Naive thymus-derived CD4-positive, alpha-beta T cell (primary cell): ENCODE results near the gene TFDP1. TPM values are rescaled to one million over a fixed set of nuclear protein-coding genes. Genes with fewer than 3 reads are reported as not detected.

Experiments used
- ATAC-seq: fragments of 150-1000 bp; cut with Tn5 transposase; 2 replicates; pipeline ENCODE4 v1.10.0; 2021; ENCODE audit warnings: mild to moderate bottlenecking, moderate library complexity
- CTCF ChIA-PET: fragments of 350-600 bp; sonication (Branson Sonifier 250); formaldehyde crosslinking; loops from one replicate; lab custom pipeline; 2021; ENCODE audit warnings: antibody characterized with exemption; lab: Charles Lee
- POLR2A ChIA-PET: fragments of 350-600 bp; sonication (Branson Sonifier 250); formaldehyde crosslinking; loops from one replicate; lab custom pipeline; 2021; ENCODE audit warnings: antibody characterized with exemption, inconsistent platforms; lab: Charles Lee
- DNase-seq, 9 donors: peaks; one replicate each; pipeline versions ENCODE4 v3.0.0 to v3.0.0-alpha.2; 2020 to 2022; ENCODE audit warnings: mixed read lengths in 1 of 9
- H3K27ac ChIP-seq: one replicate; pipeline ENCODE4 v1.7.0; 2013; ENCODE audit warnings: mild to moderate bottlenecking, low read depth, low read length, moderate library complexity
- H3K27me3 ChIP-seq, 2 donors: one replicate each; pipeline ENCODE4 v1.7.0; 2013; ENCODE audit warnings: low read length in 2 of 2, mild to moderate bottlenecking in 2 of 2, moderate library complexity in 2 of 2; ENCODE audit not compliant: control insufficient read depth in 2 of 2, insufficient read depth in 2 of 2
- H3K36me3 ChIP-seq, 3 experiments: 1 replicate in 2 of 3; 2 replicates in 1 of 3; pipeline ENCODE4 v1.7.0; 2013; ENCODE audit warnings: low read length in 3 of 3, mild to moderate bottlenecking in 3 of 3, moderate library complexity in 1 of 3; ENCODE audit not compliant: insufficient read depth in 3 of 3, control insufficient read depth in 2 of 3
- H3K4me1 ChIP-seq, 2 donors: one replicate each; pipeline ENCODE4 v1.7.0; 2013; ENCODE audit warnings: low read length in 2 of 2, mild to moderate bottlenecking in 2 of 2, moderate library complexity in 1 of 2; ENCODE audit not compliant: control insufficient read depth in 2 of 2, insufficient read depth in 2 of 2
- H3K4me3 ChIP-seq: 2 replicates; pipeline ENCODE4 v1.7.0; 2013; ENCODE audit warnings: mild to moderate bottlenecking, low read length
- H3K9me3 ChIP-seq, 3 experiments: 1 replicate in 2 of 3; 2 replicates in 1 of 3; pipeline ENCODE4 v1.7.0; 2013; ENCODE audit warnings: low read length in 3 of 3; ENCODE audit not compliant: control insufficient read depth in 2 of 3
- H3K27ac Mint-ChIP-seq, 9 donors: one replicate each; pipeline ENCODE4 v1.8.0; 2020 to 2022; ENCODE audit warnings: mixed read lengths in 9 of 9, mild to moderate bottlenecking in 8 of 9, moderate library complexity in 5 of 9, inconsistent platforms in 2 of 9
- H3K27me3 Mint-ChIP-seq, 5 donors: one replicate each; pipeline ENCODE4 v1.8.0; 2021 to 2022; ENCODE audit warnings: mixed read lengths in 5 of 5, mild to moderate bottlenecking in 1 of 5
- H3K36me3 Mint-ChIP-seq, 5 donors: one replicate each; pipeline ENCODE4 v1.8.0; 2020 to 2022; ENCODE audit warnings: mixed read lengths in 5 of 5, mild to moderate bottlenecking in 3 of 5, inconsistent platforms in 1 of 5
- H3K4me1 Mint-ChIP-seq, 7 donors: one replicate each; pipeline ENCODE4 v1.8.0; 2020 to 2022; ENCODE audit warnings: mixed read lengths in 7 of 7, mild to moderate bottlenecking in 3 of 7, inconsistent platforms in 1 of 7
- H3K4me3 Mint-ChIP-seq, 10 donors: one replicate each; pipeline ENCODE4 v1.8.0; 2020 to 2022; ENCODE audit warnings: mild to moderate bottlenecking in 10 of 10, mixed read lengths in 10 of 10, moderate library complexity in 6 of 10, inconsistent platforms in 2 of 10
- H3K9me3 Mint-ChIP-seq, 11 donors: one replicate each; pipeline ENCODE4 v1.8.0; 2020 to 2022; ENCODE audit warnings: mixed read lengths in 11 of 11, mild to moderate bottlenecking in 4 of 11, inconsistent platforms in 1 of 11, moderate library complexity in 1 of 11
- intact Hi-C, 2 donors: fragments of 100-400 bp; cut with micrococcal nuclease; formaldehyde crosslinking; loops; one replicate each; pipeline ENCODE4 v1.15.1; 2023
- polyA plus RNA-seq, 2 donors: library from polyadenylated mRNA; unstranded; fragments of 300-500 nt; fragmentation: Illumina TruSeq; gene quantifications; one replicate each; pipeline ENCODE4 v1.2.3, GENCODE V29; 2021
- total RNA-seq, 6 experiments: library from RNA in 5 of 6; stranded (reverse) in 5 of 6; gene quantifications; 1 replicate in 5 of 6; 2 replicates in 1 of 6; pipeline ENCODE4 v1.2.3 and lab custom pipeline; 2021 to 2026

The TFDP1 gene
- total and polyA plus RNA-seq, 7 experiments from 2014 or later: 21.4 to 127 (median 43.1) TPM

DNA sequence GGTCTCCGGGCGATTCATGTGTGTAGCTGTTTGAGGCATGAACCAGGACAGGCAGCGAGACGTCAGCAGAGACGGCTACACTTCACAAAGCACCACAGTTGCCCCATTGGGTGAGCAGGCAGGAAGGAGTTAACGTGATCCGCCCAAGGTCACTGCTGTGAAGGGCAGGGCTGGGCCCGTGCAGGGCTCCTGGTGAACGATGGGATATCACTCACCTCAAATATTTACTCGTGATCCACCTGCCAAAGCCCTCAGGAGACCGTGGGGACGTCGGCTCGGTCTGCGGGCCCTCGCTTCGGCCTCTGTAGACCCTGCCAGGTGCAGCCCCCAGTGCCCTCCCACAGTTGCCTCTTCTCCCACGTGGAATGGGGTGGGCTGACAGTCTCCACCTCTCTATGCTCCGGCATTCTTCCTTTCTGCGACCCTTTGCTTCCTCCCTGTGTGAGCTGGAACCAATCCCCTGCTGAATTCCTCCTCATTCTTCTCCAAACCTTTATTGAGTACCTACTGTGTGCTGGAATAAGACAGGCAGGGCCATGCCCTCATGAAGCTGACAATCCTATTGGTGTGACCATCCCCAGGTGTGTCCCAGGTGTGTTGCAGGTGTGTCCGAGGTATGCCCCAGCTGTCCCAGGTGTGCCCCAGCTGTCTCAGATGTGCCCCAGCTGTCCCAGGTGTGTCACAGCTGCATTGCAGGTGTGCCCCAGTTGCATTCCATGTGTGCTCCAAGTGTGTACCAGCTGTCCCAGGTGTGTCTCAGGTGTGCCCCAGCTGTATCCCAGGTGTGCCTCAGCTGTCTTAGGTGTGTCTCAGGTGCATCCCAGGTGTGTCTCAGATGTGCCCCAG, 80.4 kb downstream of the TFDP1 start:
- ATAC-seq: no peak
- DNase-seq: no peak
- Mint-ChIP-seq H3K4me1 (peaks cover 0 to 5% (median 5%) of the 10 kb centered on the region in 7 donors), H3K36me3 (peaks cover 0 to 8% (median 0%) of the 10 kb centered on the region in 5 donors), H3K4me3 (no peak overlapping the region), H3K27me3 (peaks cover 0 to 6% (median 0%) of the 10 kb centered on the region in 5 donors), H3K27ac (peak overlapping the region in 1 of 9 donors; percentile 12), H3K9me3 (peaks cover 0 to 20% (median 6%) of the 10 kb centered on the region in 11 donors)
- no peaks in the 10 kb centered on the region for H3K4me1 ChIP-seq
- POLR2A ChIA-PET: interaction anchor here (0.6 to 1.5 kb wide), 2 partner anchors 30 to 91 kb away, joined by 5 to 6 read pairs; no protein-coding TSS in a partner anchor
- no peak overlapping the region for H3K27ac ChIP-seq
- H3K36me3 ChIP-seq: no peaks in the 10 kb centered on the region
- no peak overlapping the region for H3K4me3 ChIP-seq
- intact Hi-C loops: no loop called here
- H3K9me3 ChIP-seq: no peaks in the 10 kb centered on the region
- CTCF ChIA-PET: interaction anchor here (0.6 kb wide), 1 partner anchor 449 kb away, joined by 3 read pairs; no protein-coding TSS in a partner anchor
- no peaks in the 10 kb centered on the region for H3K27me3 ChIP-seq

DNA sequence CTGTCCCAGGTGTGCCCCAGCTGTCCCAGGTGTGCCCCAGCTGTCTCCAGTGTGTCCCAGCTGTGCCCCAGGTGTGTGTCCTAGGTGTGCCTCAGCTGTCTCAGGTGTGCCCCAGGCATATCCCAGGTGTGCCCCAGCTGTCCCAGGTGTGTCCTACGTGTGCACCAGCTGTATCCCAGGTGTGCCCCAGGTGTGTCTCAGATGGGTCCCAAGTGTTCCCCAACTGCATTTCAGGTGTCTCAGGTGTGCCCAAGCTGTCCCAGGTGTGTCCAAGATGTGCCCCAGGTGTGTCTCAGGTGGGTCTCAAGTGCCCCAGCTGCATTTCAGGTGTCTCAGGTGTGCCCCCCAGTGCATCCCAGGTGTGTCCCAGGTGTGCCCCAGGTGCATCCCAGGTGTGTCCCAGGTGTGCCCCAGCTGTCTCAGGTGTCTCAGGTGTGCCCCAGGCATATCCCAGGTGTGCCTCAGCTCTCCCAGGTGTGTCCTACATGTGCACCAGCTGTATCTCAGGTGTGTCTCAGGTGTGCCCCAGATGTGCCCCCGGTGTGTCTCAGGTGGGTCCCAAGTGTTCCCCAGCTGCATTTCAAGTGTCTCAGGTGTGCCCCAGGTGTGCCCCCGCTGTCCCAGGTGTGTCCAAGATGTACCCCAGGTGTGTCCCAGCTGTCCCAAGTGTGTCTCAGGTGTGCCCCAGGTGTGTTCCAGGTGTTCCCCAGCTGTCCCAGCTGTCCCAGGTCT, 81.2 kb downstream of the TFDP1 start:
- H3K36me3 Mint-ChIP-seq: peaks cover 0 to 7% (median 0%) of the 10 kb centered on the region in 5 donors
- H3K36me3 ChIP-seq: no peaks in the 10 kb centered on the region
- no peak overlapping the region for H3K4me3 ChIP-seq
- POLR2A ChIA-PET: interaction anchor here (0.6 to 1.5 kb wide), 2 partner anchors 31 to 90 kb away, joined by 5 to 6 read pairs; no protein-coding TSS in a partner anchor
- ATAC-seq: no peak
- CTCF ChIA-PET: interaction anchor here (0.6 to 0.7 kb wide), 2 partner anchors 59 to 450 kb away, joined by 3 read pairs; no protein-coding TSS in a partner anchor
- peaks cover 0 to 5% (median 5%) of the 10 kb centered on the region in 7 donors for H3K4me1 Mint-ChIP-seq
- H3K27me3 Mint-ChIP-seq: peaks cover 0 to 6% (median 0%) of the 10 kb centered on the region in 5 donors
- no peaks in the 10 kb centered on the region for H3K4me1 ChIP-seq
- intact Hi-C loops: no loop called here
- no peaks in the 10 kb centered on the region for H3K9me3 ChIP-seq
- no peak overlapping the region for H3K27ac ChIP-seq
- H3K27me3 ChIP-seq: no peaks in the 10 kb centered on the region
- H3K4me3 Mint-ChIP-seq: peak overlapping the region in 1 of 10 donors; percentile 20
- no peak for DNase-seq
- H3K9me3 Mint-ChIP-seq: peaks cover 0 to 17% (median 5%) of the 10 kb centered on the region in 11 donors
- no peak overlapping the region for H3K27ac Mint-ChIP-seq

DNA sequence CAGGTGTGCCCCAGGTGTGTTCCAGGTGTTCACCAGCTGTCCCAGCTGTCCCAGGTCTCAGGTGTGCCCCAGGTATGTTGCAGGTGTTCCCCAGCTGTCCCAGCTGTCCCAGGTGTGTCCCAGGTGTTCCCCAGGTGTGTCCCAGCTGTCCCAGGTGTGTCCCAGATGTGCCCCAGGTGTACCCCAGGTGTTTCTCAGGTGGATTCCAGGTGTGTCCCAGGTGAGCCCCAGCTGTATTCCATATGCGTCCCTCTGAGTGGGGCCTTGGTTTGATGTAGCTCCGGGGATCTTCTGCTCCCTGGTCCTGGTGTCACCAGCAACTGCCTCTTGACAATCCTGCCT, 81.7 kb downstream of the TFDP1 start:
- H3K36me3 Mint-ChIP-seq: peaks cover 0 to 1% (median 0%) of the 10 kb centered on the region in 5 donors
- DNase-seq (no peak), ATAC-seq (no peak)
- no peaks in the 10 kb centered on the region for H3K36me3 ChIP-seq
- ChIA-PET POLR2A (no interaction called here), CTCF (no interaction called here)
- H3K27me3 ChIP-seq: no peaks in the 10 kb centered on the region
- intact Hi-C loops: no loop called here
- peaks cover 0 to 5% (median 5%) of the 10 kb centered on the region in 7 donors for H3K4me1 Mint-ChIP-seq
- no peak overlapping the region for H3K4me3 ChIP-seq
- H3K27ac Mint-ChIP-seq: no peak overlapping the region
- H3K9me3 ChIP-seq: no peaks in the 10 kb centered on the region
- no peaks in the 10 kb centered on the region for H3K4me1 ChIP-seq
- H3K27me3 Mint-ChIP-seq: peaks cover 0 to 2% (median 0%) of the 10 kb centered on the region in 5 donors
- peak overlapping the region in 1 of 10 donors; percentile 20 for H3K4me3 Mint-ChIP-seq
- no peak overlapping the region for H3K27ac ChIP-seq
- peaks cover 0 to 12% (median 1%) of the 10 kb centered on the region in 11 donors for H3K9me3 Mint-ChIP-seq

DNA sequence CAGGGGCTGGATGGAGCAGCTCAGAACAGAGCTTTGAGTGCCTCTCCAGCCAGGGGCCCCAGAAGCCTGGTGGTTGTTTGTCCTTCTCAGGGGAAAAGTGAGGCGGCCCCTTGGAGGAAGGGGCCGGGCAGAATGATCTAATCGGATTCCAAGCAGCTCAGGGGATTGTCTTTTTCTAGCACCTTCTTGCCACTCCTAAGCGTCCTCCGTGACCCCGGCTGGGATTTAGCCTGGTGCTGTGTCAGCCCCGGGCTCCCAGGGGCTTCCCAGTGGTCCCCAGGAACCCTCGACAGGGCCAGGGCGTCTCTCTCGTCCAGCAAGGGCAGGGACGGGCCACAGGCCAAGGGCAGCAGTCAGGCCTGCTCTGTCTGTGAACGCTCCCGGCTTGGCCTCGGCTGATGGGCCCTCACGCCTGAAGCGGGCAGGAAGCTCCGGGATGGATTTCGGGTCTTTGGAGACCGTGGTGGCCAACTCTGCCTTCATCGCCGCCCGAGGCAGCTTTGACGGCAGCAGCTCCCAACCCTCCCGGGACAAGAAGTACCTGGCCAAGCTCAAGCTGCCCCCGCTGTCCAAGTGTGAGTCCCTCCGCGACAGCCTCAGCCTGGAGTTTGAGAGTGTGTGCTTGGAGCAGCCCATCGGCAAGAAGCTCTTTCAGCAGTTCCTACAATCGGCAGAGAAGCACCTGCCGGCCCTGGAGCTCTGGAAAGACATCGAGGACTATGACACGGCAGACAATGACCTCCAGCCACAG, 82.6 kb downstream of the TFDP1 start, which contains the start of gene GRK1:
TSS of gene GRK1 (plus strand) at position 269 of the 751 bp plus-strand sequence. CDS start at position 437, 168 bp downstream.
- POLR2A ChIA-PET: no interaction called here

DNA sequence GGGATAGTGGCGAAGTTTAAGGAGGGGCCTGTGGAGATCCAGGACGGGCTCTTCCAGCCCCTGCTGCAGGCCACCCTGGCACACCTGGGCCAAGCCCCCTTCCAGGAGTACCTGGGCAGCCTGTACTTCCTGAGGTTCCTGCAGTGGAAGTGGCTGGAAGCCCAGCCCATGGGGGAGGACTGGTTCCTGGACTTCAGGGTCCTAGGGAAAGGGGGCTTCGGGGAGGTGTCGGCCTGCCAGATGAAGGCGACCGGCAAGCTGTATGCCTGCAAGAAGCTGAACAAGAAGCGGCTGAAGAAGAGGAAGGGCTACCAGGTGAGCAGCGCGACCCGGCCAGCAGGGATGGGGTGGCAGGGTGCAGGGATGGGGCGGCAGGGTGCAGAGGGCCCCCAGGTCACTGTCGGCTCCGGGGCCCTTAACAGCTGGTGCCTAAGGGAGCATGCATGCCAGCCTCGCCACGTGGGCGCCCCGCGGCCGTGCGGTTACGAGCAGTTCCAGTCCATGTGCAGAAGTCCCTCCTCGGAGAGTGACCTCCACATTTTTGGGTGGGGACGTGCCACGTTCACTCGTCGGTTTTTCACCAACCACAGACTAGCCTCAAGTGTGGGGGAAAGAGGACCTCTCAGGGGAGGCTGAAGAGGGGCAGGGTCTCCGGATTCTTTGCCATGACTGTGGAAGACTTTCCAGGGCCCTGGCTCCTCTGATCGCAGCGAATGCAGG, 83.4 kb downstream of the TFDP1 start:
- no peaks in the 10 kb centered on the region for H3K36me3 ChIP-seq
- Mint-ChIP-seq H3K27me3 (peaks cover 0 to 3% (median 0%) of the 10 kb centered on the region in 5 donors), H3K4me3 (no peak overlapping the region), H3K27ac (no peak overlapping the region), H3K4me1 (peaks cover 0 to 13% (median 5%) of the 10 kb centered on the region in 7 donors), H3K36me3 (no peaks in the 10 kb centered on the region), H3K9me3 (peaks cover 0 to 4% (median 0%) of the 10 kb centered on the region in 11 donors)
- no peaks in the 10 kb centered on the region for H3K9me3 ChIP-seq
- H3K4me1 ChIP-seq: no peaks in the 10 kb centered on the region
- intact Hi-C loops: no loop called here
- H3K27ac ChIP-seq: no peak overlapping the region
- ATAC-seq (no peak), DNase-seq (no peak)
- H3K27me3 ChIP-seq: no peaks in the 10 kb centered on the region
- ChIA-PET POLR2A (no interaction called here), CTCF (no interaction called here)
- H3K4me3 ChIP-seq: no peak overlapping the region

More for the DNA sequence above, 82.6 kb downstream of the TFDP1 start, which contains the start of gene GRK1:
- Histone ChIP-seq H3K27me3 (no peaks in the 10 kb centered on the region), H3K4me3 (no peak within 1 kb of the TSS), H3K36me3 (no peaks in the 10 kb centered on the region), H3K27ac (no peak within 1 kb of the TSS), H3K9me3 (no peaks in the 10 kb centered on the region), H3K4me1 (no peaks in the 10 kb centered on the region)
- ATAC-seq: no peak
- CTCF ChIA-PET: interaction anchor here (0.5 kb wide), 1 partner anchor 17 kb away, joined by 4 read pairs; no protein-coding TSS in a partner anchor
- intact Hi-C loops: no loop called here
- H3K4me3 Mint-ChIP-seq: peak within 1 kb of the TSS in 1 of 10 donors; percentile 20
- peaks cover 0 to 4% (median 0%) of the 10 kb centered on the region in 11 donors for H3K9me3 Mint-ChIP-seq
- peaks cover 0 to 8% (median 5%) of the 10 kb centered on the region in 7 donors for H3K4me1 Mint-ChIP-seq
- H3K27me3 Mint-ChIP-seq: peaks cover 0 to under 1% (median 0%) of the 10 kb centered on the region in 5 donors
- H3K36me3 Mint-ChIP-seq: no peaks in the 10 kb centered on the region
- no peak for DNase-seq
- H3K27ac Mint-ChIP-seq: no peak within 1 kb of the TSS
